GM23338 (cell line): ENCODE data around the gene PRRC2A. TPM values are rescaled to one million over a fixed set of nuclear protein-coding genes. Genes with fewer than 3 reads are reported as not detected.
A peak's percentile ranks its signal among the peaks of the same experiment; 100 is the strongest.

ENCODE experiments used
- ATAC-seq: fragments of 200-7000 bp; cut with Tn5 transposase; 3 replicates; pipeline ENCODE4 v1.9.1; 2020
- DNase-seq: peaks from one replicate; pipeline ENCODE4 v3.0.0-alpha.2; 2015; ENCODE audit warnings: low spot score
- H2AFZ ChIP-seq: fragments of 200-600 bp; sonication (generic); 2 replicates; pipeline ENCODE4 v1.8.0; 2016; ENCODE audit warnings: antibody characterized with exemption, mild to moderate bottlenecking, moderate library complexity
- H3F3A ChIP-seq: fragments of 200-600 bp; sonication (generic); replicated peaks from 2 replicates; pipeline ENCODE4 v1.8.0; 2017; ENCODE audit warnings: antibody characterized with exemption, mixed run types, low read depth
- H3K27ac ChIP-seq: fragments of 200-600 bp; sonication (generic); 2 replicates; pipeline ENCODE4 v1.6.1; 2016; ENCODE audit warnings: low read depth
- H3K27me3 ChIP-seq: fragments of 200-600 bp; sonication (generic); 2 replicates; pipeline ENCODE4 v1.8.0; 2016; ENCODE audit warnings: mild to moderate bottlenecking, mixed run types, moderate library complexity; ENCODE audit not compliant: insufficient read depth
- H3K36me3 ChIP-seq: fragments of 200-600 bp; sonication (generic); 2 replicates; pipeline ENCODE4 v1.8.0; 2016; ENCODE audit warnings: mild to moderate bottlenecking; ENCODE audit not compliant: insufficient read depth
- H3K4me1 ChIP-seq: fragments of 200-600 bp; sonication (generic); 2 replicates; pipeline ENCODE4 v1.8.0; 2016; ENCODE audit warnings: mild to moderate bottlenecking, moderate library complexity; ENCODE audit not compliant: insufficient read depth
- H3K4me2 ChIP-seq: fragments of 200-600 bp; sonication (generic); 2 replicates; pipeline ENCODE4 v1.7.1; 2017; ENCODE audit warnings: mixed run types
- H3K4me3 ChIP-seq: fragments of 200-600 bp; sonication (generic); 2 replicates; pipeline ENCODE4 v1.6.1; 2016; ENCODE audit warnings: mixed run types
- H3K79me2 ChIP-seq: fragments of 200-600 bp; sonication (generic); replicated peaks from 2 replicates; pipeline ENCODE4 v1.8.0; 2017; ENCODE audit warnings: mild to moderate bottlenecking; ENCODE audit not compliant: insufficient read depth
- H3K9me2 ChIP-seq: fragments of 200-600 bp; sonication (generic); 2 replicates; pipeline ENCODE4 v1.8.0; 2017; ENCODE audit not compliant: insufficient read depth
- H4K20me1 ChIP-seq: fragments of 200-600 bp; sonication (generic); replicated peaks from 2 replicates; pipeline ENCODE4 v1.8.0; 2017; ENCODE audit warnings: mild to moderate bottlenecking; ENCODE audit not compliant: insufficient read depth
- H3K27ac Mint-ChIP-seq: 2 replicates; pipeline ENCODE4 v1.8.0; 2020; ENCODE audit warnings: inconsistent platforms, mild to moderate bottlenecking, moderate library complexity, mixed read lengths
- H3K27me3 Mint-ChIP-seq: 3 replicates; pipeline ENCODE4 v1.8.0; 2022; ENCODE audit warnings: low read depth, mild to moderate bottlenecking, moderate library complexity, mixed read lengths, inconsistent platforms; ENCODE audit not compliant: insufficient read depth, poor library complexity
- H3K36me3 Mint-ChIP-seq: 3 replicates; pipeline ENCODE4 v1.8.0; 2021; ENCODE audit warnings: low read depth, mild to moderate bottlenecking, inconsistent platforms, moderate library complexity, mixed read lengths
- H3K4me1 Mint-ChIP-seq: 3 replicates; pipeline ENCODE4 v1.8.0; 2020; ENCODE audit warnings: mild to moderate bottlenecking, inconsistent platforms, mixed read lengths
- H3K4me3 Mint-ChIP-seq: 3 replicates; pipeline ENCODE4 v1.8.0; 2021; ENCODE audit warnings: moderate library complexity, mild to moderate bottlenecking, inconsistent platforms, mixed read lengths
- H3K9me3 Mint-ChIP-seq: 3 replicates; pipeline ENCODE4 v1.8.0; 2020; ENCODE audit warnings: moderate library complexity, mild to moderate bottlenecking, inconsistent platforms, mixed read lengths
- CREB1 ChIP-seq: fragments of 250-450 bp; sonication (Bioruptor Pico); IDR thresholded peaks from 2 replicates; pipeline ENCODE4 v1.5.0; 2020; ENCODE audit warnings: low read depth, mild to moderate bottlenecking, moderate library complexity
- EZH2 ChIP-seq: fragments of 200-600 bp; sonication (generic); IDR thresholded peaks from one replicate; pipeline ENCODE4 v1.8.0; 2017; ENCODE audit warnings: antibody characterized with exemption, mild to moderate bottlenecking, low read depth; ENCODE audit not compliant: unreplicated experiment
- EZH2phosphoT487 ChIP-seq: fragments of 200-600 bp; sonication (generic); IDR thresholded peaks from one replicate; pipeline ENCODE4 v1.8.1; 2018; ENCODE audit warnings: antibody characterized with exemption; ENCODE audit not compliant: unreplicated experiment
- JUNB ChIP-seq: IDR thresholded peaks from one replicate; pipeline ENCODE4 v1.6.1; 2016; ENCODE audit warnings: antibody characterized with exemption; ENCODE audit not compliant: unreplicated experiment
- NANOG ChIP-seq: IDR thresholded peaks from 2 replicates; pipeline ENCODE4 v1.6.1; 2016; ENCODE audit warnings: antibody characterized with exemption, borderline replicate concordance
- POLR2AphosphoS5 ChIP-seq: IDR thresholded peaks from 2 replicates; pipeline ENCODE4 v1.6.1; 2016; ENCODE audit warnings: antibody characterized with exemption, low read depth
- ZNF114 ChIP-seq: fragments of 250-450 bp; sonication (Bioruptor Pico); IDR thresholded peaks from 2 replicates; pipeline ENCODE4 v1.5.0; 2020; ENCODE audit warnings: mild to moderate bottlenecking, moderate library complexity
- ZNF331 ChIP-seq: fragments of 250-450 bp; sonication (Bioruptor Pico); IDR thresholded peaks from 2 replicates; pipeline ENCODE4 v1.5.0; 2020; ENCODE audit warnings: low read depth, mild to moderate bottlenecking, moderate library complexity
- polyA plus RNA-seq: library from polyadenylated mRNA; unstranded; fragments of >200 nt; fragmentation: Nextera tagmentation; extraction: Ambion mirVana; gene quantifications from 2 replicates; pipeline ENCODE4 v1.2.1, GENCODE V29; 2016
- total RNA-seq: library from RNA; depleted of rRNA; stranded (reverse); fragments of >200 nt; shearing (Covaris generic); gene quantifications from 2 replicates; pipeline ENCODE4 v1.2.3, GENCODE V29; 2014
- TF ChIP-seq, protein P1 (sequence below), 2 experiments: fragments of 200-600 bp in 1 of 2; sonication (generic) in 1 of 2; conservative IDR thresholded peaks; 2 replicates each; pipeline versions ENCODE4 v1.5.1 to v1.6.1; 2016 to 2017; ENCODE audit warnings: antibody characterized with exemption in 2 of 2, low read depth in 2 of 2, mild to moderate bottlenecking in 2 of 2, moderate library complexity in 1 of 2
- TF ChIP-seq, protein P2 (sequence below): IDR thresholded peaks from 2 replicates; pipeline ENCODE4 v1.6.1; 2016; ENCODE audit warnings: antibody characterized with exemption
- TF ChIP-seq, protein P3 (sequence below): IDR thresholded peaks from one replicate; pipeline ENCODE4 v1.6.1; 2018; ENCODE audit warnings: antibody characterized with exemption; ENCODE audit not compliant: unreplicated experiment
- TF ChIP-seq, protein P4 (sequence below): fragments of 250-450 bp; sonication (Bioruptor Pico); IDR thresholded peaks from 2 replicates; pipeline ENCODE4 v1.5.0; 2020; ENCODE audit warnings: mild to moderate bottlenecking, moderate library complexity

The PRRC2A gene
- total and polyA plus RNA-seq, 2 experiments from 2014 or later: 213 to 273 TPM

DNA sequence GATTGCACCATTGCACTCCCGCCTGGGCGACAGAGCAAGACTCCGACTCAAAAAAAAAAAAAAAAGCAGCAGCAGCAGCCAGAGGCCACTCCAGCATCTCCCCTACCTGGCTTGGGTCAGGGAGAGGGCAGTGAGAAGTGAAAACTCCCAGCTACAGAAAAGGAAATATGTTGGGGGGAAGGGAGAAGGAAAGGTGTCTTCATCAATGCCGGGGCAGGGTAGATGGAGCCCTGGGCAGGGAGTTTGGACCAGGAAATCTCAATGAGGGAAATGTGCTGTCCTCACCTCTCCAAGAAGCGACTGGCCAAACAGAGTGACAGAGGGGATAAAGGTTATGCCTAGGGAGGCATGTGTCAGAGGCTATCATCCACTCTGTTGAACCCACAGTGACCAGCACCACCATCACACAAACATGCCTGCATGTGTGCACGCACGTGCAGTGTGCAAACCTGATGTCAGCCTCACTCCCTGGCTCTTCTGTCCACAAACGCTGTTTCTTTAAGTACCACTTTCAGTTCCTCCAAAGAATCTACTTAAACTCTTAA, 6.4 kb upstream of the PRRC2A start:
- H3K27me3 ChIP-seq: no peaks in the 10 kb centered on the region
- peaks cover 2% of the 10 kb centered on the region; the same call in 1 of the 3 replicates for H3K36me3 Mint-ChIP-seq
- H3K27me3 Mint-ChIP-seq: peaks cover 9% of the 10 kb centered on the region
- ATAC-seq (no peak), DNase-seq (no peak)
- no peak for TF ChIP-seq JUNB
- no peak for TF ChIP-seq CREB1
- no peak for TF ChIP-seq EZH2phosphoT487
- TF ChIP-seq, protein P1, sequence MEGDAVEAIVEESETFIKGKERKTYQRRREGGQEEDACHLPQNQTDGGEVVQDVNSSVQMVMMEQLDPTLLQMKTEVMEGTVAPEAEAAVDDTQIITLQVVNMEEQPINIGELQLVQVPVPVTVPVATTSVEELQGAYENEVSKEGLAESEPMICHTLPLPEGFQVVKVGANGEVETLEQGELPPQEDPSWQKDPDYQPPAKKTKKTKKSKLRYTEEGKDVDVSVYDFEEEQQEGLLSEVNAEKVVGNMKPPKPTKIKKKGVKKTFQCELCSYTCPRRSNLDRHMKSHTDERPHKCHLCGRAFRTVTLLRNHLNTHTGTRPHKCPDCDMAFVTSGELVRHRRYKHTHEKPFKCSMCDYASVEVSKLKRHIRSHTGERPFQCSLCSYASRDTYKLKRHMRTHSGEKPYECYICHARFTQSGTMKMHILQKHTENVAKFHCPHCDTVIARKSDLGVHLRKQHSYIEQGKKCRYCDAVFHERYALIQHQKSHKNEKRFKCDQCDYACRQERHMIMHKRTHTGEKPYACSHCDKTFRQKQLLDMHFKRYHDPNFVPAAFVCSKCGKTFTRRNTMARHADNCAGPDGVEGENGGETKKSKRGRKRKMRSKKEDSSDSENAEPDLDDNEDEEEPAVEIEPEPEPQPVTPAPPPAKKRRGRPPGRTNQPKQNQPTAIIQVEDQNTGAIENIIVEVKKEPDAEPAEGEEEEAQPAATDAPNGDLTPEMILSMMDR (conservative IDR thresholded peaks at IDR 0.05; ENCODE audit: low read depth in 2 of 2): no peak
- TF ChIP-seq ZNF331: no peak
- TF ChIP-seq, protein P2, sequence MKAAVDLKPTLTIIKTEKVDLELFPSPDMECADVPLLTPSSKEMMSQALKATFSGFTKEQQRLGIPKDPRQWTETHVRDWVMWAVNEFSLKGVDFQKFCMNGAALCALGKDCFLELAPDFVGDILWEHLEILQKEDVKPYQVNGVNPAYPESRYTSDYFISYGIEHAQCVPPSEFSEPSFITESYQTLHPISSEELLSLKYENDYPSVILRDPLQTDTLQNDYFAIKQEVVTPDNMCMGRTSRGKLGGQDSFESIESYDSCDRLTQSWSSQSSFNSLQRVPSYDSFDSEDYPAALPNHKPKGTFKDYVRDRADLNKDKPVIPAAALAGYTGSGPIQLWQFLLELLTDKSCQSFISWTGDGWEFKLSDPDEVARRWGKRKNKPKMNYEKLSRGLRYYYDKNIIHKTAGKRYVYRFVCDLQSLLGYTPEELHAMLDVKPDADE: no peak
- TF ChIP-seq, protein P3, sequence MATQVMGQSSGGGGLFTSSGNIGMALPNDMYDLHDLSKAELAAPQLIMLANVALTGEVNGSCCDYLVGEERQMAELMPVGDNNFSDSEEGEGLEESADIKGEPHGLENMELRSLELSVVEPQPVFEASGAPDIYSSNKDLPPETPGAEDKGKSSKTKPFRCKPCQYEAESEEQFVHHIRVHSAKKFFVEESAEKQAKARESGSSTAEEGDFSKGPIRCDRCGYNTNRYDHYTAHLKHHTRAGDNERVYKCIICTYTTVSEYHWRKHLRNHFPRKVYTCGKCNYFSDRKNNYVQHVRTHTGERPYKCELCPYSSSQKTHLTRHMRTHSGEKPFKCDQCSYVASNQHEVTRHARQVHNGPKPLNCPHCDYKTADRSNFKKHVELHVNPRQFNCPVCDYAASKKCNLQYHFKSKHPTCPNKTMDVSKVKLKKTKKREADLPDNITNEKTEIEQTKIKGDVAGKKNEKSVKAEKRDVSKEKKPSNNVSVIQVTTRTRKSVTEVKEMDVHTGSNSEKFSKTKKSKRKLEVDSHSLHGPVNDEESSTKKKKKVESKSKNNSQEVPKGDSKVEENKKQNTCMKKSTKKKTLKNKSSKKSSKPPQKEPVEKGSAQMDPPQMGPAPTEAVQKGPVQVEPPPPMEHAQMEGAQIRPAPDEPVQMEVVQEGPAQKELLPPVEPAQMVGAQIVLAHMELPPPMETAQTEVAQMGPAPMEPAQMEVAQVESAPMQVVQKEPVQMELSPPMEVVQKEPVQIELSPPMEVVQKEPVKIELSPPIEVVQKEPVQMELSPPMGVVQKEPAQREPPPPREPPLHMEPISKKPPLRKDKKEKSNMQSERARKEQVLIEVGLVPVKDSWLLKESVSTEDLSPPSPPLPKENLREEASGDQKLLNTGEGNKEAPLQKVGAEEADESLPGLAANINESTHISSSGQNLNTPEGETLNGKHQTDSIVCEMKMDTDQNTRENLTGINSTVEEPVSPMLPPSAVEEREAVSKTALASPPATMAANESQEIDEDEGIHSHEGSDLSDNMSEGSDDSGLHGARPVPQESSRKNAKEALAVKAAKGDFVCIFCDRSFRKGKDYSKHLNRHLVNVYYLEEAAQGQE: no peak
- no peak for TF ChIP-seq NANOG
- TF ChIP-seq ZNF114 (CRISPR knock-in tag): no peak
- TF ChIP-seq, protein P4, sequence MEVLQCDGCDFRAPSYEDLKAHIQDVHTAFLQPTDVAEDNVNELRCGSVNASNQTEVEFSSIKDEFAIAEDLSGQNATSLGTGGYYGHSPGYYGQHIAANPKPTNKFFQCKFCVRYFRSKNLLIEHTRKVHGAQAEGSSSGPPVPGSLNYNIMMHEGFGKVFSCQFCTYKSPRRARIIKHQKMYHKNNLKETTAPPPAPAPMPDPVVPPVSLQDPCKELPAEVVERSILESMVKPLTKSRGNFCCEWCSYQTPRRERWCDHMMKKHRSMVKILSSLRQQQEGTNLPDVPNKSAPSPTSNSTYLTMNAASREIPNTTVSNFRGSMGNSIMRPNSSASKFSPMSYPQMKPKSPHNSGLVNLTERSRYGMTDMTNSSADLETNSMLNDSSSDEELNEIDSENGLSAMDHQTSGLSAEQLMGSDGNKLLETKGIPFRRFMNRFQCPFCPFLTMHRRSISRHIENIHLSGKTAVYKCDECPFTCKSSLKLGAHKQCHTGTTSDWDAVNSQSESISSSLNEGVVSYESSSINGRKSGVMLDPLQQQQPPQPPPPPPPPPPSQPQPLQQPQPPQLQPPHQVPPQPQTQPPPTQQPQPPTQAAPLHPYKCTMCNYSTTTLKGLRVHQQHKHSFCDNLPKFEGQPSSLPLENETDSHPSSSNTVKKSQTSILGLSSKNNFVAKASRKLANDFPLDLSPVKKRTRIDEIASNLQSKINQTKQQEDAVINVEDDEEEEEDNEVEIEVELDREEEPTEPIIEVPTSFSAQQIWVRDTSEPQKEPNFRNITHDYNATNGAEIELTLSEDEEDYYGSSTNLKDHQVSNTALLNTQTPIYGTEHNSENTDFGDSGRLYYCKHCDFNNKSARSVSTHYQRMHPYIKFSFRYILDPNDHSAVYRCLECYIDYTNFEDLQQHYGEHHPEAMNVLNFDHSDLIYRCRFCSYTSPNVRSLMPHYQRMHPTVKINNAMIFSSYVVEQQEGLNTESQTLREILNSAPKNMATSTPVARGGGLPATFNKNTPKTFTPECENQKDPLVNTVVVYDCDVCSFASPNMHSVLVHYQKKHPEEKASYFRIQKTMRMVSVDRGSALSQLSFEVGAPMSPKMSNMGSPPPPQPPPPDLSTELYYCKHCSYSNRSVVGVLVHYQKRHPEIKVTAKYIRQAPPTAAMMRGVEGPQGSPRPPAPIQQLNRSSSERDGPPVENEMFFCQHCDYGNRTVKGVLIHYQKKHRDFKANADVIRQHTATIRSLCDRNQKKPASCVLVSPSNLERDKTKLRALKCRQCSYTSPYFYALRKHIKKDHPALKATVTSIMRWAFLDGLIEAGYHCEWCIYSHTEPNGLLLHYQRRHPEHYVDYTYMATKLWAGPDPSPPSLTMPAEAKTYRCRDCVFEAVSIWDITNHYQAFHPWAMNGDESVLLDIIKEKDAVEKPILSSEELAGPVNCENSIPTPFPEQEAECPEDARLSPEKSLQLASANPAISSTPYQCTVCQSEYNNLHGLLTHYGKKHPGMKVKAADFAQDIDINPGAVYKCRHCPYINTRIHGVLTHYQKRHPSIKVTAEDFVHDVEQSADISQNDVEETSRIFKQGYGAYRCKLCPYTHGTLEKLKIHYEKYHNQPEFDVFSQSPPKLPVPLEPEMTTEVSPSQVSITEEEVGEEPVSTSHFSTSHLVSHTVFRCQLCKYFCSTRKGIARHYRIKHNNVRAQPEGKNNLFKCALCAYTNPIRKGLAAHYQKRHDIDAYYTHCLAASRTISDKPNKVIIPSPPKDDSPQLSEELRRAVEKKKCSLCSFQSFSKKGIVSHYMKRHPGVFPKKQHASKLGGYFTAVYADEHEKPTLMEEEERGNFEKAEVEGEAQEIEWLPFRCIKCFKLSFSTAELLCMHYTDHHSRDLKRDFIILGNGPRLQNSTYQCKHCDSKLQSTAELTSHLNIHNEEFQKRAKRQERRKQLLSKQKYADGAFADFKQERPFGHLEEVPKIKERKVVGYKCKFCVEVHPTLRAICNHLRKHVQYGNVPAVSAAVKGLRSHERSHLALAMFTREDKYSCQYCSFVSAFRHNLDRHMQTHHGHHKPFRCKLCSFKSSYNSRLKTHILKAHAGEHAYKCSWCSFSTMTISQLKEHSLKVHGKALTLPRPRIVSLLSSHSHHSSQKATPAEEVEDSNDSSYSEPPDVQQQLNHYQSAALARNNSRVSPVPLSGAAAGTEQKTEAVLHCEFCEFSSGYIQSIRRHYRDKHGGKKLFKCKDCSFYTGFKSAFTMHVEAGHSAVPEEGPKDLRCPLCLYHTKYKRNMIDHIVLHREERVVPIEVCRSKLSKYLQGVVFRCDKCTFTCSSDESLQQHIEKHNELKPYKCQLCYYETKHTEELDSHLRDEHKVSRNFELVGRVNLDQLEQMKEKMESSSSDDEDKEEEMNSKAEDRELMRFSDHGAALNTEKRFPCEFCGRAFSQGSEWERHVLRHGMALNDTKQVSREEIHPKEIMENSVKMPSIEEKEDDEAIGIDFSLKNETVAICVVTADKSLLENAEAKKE (CRISPR knock-in tag): no peak
- TF ChIP-seq POLR2AphosphoS5: no peak
- TF ChIP-seq EZH2: no peak
- no peaks in the 10 kb centered on the region for H4K20me1 ChIP-seq
- H3K36me3 ChIP-seq: no peaks in the 10 kb centered on the region
- no peak overlapping the region for H3K27ac Mint-ChIP-seq
- no peak overlapping the region for H3K4me3 ChIP-seq
- H3K9me3 Mint-ChIP-seq: no peaks in the 10 kb centered on the region
- no peak overlapping the region for H3K27ac ChIP-seq
- H3K4me3 Mint-ChIP-seq: no peak overlapping the region; the same call in 2 of the 3 replicates
- H3K4me1 Mint-ChIP-seq: peaks cover 31% of the 10 kb centered on the region
- H3K4me1 ChIP-seq: peaks cover 28% of the 10 kb centered on the region
- no peaks in the 10 kb centered on the region; the same call in 1 of the 2 replicates for H3K79me2 ChIP-seq
- H3K9me2 ChIP-seq: no peaks in the 10 kb centered on the region
- peak overlapping the region; percentile 32; the same call in 1 of the 2 replicates for H2AFZ ChIP-seq
- peak overlapping the region; percentile 65; the same call in 1 of the 2 replicates for H3K4me2 ChIP-seq
- no peaks in the 10 kb centered on the region for H3F3A ChIP-seq
